GM10266 (cell line): ENCODE data around the gene COX8C.

Experiments used
- DNase-seq: peaks from one replicate; pipeline ENCODE4 v3.0.0; 2012; ENCODE audit errors: extremely low spot score
- CTCF ChIP-seq: IDR thresholded peaks from 2 replicates; pipeline ENCODE4 v1.5.1; 2012; ENCODE audit warnings: mild to moderate bottlenecking, low read depth; ENCODE audit not compliant: control insufficient read depth, insufficient read depth; ENCODE audit errors: missing control alignments

COX8C gene

GRCh38 chr14:93346926-93347721 is at the start of gene COX8C:
Gene COX8C (plus strand): TSS chr14:93347182. CDS start chr14:93347269, 87 bp downstream.
- DNase-seq: no peak
- no peak for TF ChIP-seq CTCF

GRCh38 chr14:93299416-93299815 is 47.6 kb upstream of the COX8C start:
- DNase-seq: no peak
- TF ChIP-seq CTCF: no peak

- no peak for TF ChIP-seq CTCF
- DNase-seq: no peak
Measured at GRCh38 chr14:93299866-93300265, 47.1 kb upstream of the COX8C start.

- DNase-seq: no peak
- no peak for TF ChIP-seq CTCF
Measured at GRCh38 chr14:93301821-93302447, 45.0 kb upstream of the COX8C start.

- no peak for DNase-seq
- no peak for TF ChIP-seq CTCF
Measured at GRCh38 chr14:93302688-93303581, 44.0 kb upstream of the COX8C start.

GRCh38 chr14:93303659-93304058 is 43.3 kb upstream of the COX8C start:
- no peak for TF ChIP-seq CTCF

More at GRCh38 chr14:93303659-93304058, 43.3 kb upstream of the COX8C start:
- no peak for DNase-seq
